HG03097 (cell line): ENCODE measurements around the gene EPHA1.
"Not testable (repeated sequence)": the region's sequence is repeated elsewhere in the genome, so short reads cannot be mapped to it uniquely, and the experiment has no call there.

Source experiments
- ATAC-seq: cut with Tn5 transposase; IDR thresholded peaks from one replicate; pipeline ENCODE4 v1.9.1; 2021; ENCODE audit not compliant: unreplicated experiment, low FRiP score

The EPHA1 gene

GRCh38 chr7:143406002-143406357, 2.7 kb downstream of the EPHA1 start:
- no peak for ATAC-seq

DNA sequence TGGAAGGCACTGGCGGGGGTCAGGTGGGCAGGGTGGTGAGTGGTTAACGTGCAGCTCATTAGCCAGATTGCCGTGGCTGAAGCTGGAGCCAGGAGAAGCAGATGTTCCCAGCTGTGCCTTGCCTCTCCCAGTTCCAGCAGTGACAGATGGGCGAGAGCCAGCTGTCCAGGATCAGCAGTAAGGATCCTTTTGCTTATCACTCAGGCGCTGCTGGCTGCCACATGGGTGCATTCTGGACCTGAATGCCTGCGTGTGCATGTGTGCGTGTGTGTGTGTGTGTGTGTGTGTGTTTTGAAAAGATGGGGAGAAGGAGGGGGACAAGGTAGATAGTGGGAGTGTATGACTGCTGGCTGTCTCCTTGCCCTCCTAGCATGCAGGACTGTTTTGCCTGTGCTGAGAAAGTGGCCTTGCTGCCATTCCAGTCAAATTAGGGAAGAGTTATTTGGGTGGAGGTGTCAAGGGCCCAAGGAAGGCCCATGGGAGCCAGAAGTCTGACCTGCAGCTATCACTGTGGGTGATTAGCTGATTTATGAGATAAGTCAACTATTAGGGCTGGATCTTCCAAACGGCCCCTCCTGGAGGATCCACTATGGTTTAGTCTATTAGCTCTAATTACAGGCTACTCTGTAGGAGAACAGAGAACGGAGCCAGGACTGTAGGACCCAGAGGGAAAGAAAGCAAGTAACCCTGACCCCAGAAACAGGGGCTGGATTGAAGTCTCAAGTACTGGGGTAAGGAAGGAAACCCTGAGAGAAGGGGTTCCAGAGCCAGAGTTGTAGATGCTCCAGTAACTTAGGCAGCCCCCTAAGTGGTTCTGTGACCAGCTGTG, 3.3 kb downstream of the EPHA1 start:
- ATAC-seq: no peak

DNA sequence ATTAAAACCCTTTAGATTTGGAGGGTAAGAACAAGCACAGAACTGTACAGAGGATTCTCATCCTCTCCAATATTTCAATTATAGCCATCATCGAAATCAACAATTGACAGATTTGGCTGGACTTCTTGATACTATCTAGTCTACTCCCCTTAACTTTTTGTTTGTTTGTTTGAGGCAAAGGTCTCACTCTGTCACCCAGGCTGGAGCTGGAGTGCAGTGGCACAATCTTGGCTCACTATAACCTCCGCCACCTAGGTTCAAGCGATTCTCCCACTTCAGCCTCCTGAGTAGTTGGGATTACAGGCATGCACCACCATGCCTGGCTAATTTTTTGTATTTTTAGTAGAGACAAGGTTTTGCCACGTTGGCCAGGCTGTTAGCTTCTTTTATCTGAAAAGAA, 6.4 kb downstream of the EPHA1 start:
- ATAC-seq: not testable (repeated sequence)

GRCh38 chr7:143401265-143401664, 7.4 kb downstream of the EPHA1 start:
- ATAC-seq: no peak

- ATAC-seq: no peak
Measured at GRCh38 chr7:143399642-143400041, 9.0 kb downstream of the EPHA1 start.

GRCh38 chr7:143399151-143399550, 9.5 kb downstream of the EPHA1 start:
- ATAC-seq: no peak

DNA sequence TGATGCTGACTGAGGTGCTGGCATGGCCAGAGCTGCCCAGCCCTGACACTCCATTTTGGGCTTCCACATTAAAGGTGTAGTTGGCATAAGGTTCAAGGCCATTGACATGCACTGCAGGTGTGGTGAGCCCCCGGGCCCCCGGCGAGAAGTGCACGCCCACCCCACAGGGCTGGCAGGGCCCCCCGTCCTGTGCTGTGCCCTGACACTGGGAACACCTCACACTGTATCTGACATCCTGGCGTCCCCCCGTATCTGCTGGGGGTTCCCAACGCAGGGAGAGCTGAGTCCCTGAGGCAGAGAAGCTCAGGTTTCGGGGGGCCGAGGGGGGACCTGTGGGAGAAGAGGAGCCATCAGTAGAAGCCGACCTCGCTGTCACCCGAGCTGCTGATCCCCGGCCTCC, 10.0 kb downstream of the EPHA1 start:
- no peak for ATAC-seq

DNA sequence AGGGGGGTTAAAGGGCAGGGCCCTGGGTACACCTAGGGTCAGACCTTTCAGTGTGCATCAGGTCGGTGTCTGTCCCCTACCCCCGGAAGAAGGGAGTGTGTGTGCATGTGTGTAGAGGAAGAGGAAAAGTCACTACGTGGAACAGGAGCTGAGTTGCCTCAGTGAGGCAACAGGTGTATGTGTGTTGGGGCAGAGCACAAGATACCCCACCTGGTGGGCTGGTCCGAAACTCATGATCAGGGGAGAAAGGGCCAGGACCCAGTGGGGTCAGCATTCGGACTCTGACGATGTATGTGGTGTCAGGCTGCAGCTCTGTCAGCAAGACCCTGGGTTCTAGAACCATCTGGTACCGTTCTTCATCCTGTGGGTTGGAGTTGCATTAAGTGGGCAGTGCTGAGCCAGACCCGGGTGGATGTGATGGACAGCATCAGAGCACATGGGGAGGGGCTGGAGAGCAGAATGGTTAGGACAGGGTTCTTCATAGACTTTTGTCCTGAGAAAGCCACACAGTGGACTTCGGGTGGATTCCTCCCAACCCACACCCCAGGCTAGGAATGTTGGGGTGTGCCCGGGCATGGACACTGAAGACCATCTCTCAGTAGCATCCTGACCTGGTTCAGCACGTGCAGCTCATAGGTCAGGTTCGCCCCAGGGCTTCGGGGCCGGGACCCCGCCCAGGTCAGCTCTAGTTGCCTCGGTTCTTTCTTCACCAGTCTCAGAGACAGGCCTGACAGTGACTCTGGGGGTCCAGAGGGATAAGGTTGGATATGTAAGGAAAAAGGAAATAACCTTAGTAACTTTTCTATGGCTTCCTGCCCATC, 10.7 kb downstream of the EPHA1 start:
- no peak for ATAC-seq

GRCh38 chr7:143396625-143397556, 11.8 kb downstream of the EPHA1 start:
- ATAC-seq: no peak

- no peak for ATAC-seq
Measured at GRCh38 chr7:143396182-143396581, 12.5 kb downstream of the EPHA1 start.

DNA sequence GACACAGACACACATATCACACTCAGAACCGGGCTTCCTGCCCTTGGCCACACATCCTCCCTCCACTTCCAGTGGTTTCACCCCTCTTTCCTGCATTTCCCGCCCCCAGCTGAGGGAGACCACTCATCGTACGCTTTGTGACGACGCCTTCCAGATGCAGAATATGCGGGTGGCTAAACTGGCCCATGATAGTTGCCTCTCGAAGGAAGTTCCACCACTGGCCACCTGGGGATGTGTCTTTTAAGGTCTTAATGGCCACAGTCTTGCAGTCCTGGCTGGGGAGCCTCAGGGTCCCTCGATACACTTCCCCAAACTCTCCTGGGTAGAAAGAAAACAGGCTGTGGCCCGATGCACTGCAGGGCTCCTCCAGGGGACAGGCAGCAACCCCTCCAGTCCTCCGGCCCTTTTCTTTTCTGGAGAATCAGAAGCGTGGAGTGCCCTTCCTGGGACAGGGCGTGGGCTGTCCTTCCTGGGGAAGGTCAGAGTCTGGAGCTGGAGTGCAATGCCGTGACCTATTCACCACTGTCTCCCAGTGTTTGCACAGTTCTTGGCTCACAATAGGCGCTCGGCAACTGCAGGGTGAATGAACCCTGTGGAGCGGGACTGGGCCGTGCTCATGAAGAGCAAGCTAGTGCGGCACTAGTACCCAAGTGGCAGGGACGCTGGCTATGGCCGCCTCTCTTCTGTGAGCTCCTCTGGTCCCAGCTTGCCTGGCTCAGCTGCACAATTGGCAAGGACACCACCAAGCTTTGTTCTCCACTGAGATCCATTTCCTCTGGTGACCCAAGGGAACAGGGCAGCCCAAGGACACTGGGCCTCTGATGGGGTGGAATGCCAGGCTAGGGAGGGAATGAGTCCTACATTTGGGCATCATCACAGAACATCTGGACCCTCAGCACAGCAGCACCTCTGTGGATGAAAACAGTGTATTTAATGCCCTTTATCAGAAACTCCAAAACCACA, 13.2 kb downstream of the EPHA1 start:
- ATAC-seq: no peak

DNA sequence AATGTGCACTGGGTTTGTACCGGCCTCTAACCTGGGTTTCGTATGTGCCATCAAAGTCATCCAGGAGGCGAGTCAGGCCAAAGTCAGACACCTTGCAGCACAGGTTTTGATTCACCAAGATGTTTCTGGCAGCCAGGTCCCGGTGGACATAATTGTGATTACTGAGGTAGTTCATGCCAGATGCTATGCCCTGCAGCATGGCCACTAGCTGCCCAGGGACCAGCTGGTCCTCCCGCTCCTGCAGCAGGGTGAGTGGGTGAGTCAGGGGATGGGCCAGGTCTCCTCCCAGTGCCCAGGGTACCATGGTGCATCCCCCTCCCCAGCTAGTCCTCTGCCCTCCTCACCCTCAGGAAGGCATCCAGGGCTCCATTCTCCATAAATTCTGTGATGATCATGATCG, 13.9 kb downstream of the EPHA1 start:
- ATAC-seq: no peak

- ATAC-seq: no peak
Measured at GRCh38 chr7:143394068-143394467, 14.6 kb downstream of the EPHA1 start.

DNA sequence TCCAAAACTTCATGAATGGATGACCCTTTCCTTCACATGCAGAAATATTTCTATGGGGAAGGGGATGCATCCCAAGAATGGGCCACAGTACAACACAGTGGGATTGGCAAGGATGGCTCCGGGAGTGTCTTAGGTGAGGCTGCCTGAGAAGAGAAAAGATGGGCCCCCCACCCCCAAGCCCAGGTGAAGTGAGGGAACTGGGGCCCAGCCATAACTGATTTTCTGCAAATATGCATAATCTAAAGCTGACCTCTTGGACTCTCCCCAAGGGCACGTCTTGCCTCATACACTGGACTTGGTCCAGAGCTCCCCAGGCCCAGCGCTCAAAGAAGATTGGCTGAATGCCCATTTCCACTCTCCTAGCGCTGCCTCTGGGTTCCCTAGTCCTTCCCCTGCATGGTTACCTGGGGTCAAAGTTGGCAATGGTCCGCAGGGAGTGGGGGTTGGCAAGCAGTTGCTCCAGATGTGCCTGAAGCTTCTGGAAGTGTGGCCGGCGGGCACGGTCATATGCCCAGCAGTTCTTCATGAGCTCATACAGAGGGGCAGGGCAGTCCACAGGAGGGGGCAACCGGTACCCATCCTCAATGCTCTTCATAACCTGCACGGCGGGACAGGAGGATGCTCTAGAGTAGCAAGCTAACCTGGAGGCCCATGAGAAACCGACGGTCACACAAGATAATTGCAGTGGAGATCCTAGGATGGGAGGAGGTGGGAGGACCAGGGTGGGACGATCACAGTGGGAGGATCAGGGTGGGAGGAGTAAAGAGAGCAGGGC, 15.2 kb downstream of the EPHA1 start:
- ATAC-seq: no peak

DNA sequence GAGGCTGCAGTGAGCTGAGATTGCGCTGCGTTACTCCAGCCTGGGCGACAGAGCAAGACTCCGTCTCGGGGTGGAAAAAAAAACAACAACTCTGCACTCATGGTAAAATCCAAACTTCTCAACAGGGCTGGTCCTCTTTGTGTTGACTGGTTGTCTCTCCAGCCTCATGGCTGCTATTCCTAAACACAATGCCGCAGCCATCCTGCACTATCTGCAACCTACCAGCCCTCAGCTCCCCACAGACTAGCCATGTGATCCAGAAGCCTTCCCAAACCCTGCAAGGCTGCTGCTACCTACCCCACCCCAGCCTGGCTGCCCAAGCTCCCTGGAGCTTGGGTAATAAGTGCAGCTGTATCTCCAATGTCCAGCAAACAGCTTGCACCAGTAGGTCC, 15.8 kb downstream of the EPHA1 start:
- ATAC-seq: no peak

DNA sequence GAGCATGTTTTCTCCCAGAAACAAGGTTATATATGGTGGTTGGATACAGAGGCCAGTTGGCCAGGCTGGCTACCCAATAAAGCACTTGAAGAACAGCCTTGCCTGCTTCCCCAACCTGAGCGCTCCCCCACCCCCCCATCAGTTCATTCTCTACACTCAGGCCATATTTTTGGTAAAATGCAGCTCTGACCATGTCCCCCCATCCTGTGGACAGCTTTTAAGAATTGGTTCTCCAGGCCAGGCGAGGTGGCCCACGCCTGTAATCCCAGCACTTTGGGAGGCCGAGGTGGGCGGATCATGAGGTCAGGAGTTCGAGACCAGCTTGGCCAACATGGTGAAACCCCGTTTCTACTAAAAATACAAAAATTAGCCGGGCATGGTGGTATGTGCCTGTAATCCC, 16.2 kb downstream of the EPHA1 start:
- ATAC-seq: not testable (repeated sequence)

DNA sequence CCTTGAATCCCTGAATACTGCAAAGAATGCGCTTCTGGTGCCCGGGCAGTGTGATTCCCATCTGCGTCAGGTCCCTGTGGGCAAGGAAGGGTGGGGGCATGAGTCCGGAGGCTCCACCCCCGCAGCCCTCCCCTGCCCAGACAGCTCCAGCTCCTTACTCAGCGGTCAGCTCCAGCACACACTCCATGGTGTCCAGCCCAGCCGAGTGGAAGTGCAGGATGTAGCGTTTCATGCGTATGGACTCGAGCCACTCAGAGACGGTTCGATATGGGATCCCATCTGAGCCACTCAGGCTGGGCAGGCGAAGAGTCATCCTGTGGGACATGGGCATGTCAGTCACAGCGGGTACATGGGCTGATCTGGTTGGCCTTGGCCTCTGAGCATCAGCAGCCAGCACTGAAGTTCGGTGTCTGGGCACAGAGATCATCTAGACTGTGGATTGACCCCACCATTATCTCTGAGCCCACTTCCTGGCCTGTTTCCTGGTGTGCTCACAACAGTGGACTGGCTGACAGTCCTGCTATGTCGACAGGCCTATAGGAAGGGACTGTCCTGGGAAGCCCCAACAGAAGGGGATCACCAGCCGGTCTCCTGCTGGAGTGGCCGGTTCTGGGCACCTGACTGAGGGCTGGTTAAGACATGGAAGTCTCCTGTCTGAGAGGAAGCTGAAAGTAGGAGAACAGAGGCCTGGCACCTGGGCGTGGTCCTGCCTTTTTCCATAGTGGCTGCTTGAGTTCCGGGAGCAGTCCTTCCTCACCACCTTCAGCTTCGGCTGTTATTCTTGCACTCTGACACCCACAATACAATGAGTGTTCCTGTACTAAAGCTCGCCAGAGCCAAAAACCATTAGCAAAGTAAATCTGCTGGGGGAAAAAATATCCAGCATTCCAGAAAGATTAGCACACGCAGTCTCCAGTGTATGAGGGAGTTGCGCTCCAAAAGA, 16.9 kb downstream of the EPHA1 start:
- no peak for ATAC-seq

DNA sequence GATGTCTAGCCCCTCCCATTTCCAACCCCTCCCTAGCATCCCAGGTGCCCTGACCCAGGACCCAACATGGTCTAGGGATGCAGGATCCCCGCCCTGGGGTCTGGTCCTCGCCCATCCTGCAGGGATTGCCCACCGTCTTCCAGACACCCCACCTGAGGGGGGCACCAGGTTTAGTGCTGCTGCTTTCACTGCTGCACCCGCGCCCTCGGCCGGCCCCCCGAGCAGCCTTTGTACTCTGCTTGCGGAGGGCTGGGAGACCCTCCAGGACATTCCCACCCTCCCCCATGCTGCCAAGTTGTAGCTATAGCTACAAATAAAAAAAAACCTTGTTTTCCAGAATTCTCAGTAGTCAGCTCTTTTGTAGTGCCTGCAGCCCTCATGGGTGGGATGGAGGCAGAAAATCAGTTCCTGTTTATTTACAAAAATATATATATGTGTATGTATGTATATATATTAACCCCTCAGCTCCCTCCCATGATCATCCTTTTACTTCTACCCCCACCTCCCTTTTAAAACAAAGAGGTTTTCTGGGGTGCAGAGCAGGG, 17.8 kb downstream of the EPHA1 start:
- ATAC-seq: no peak
